Kidney epithelial cell (primary cell): ENCODE measurements around the gene NOB1. TPM values are rescaled to one million over a fixed set of nuclear protein-coding genes. Genes with fewer than 3 reads are reported as not detected.

Experiments used
- DNase-seq: peaks from one replicate; pipeline ENCODE4 v3.0.0-alpha.2; 2010; ENCODE audit warnings: low read depth
- H3K27me3 ChIP-seq: 2 replicates; pipeline ENCODE4 v1.6.0; 2011; ENCODE audit warnings: low read length; ENCODE audit not compliant: control insufficient read depth, insufficient read depth
- H3K36me3 ChIP-seq: 2 replicates; pipeline ENCODE4 v1.5.1; 2011; ENCODE audit warnings: low read length; ENCODE audit not compliant: control insufficient read depth, insufficient read depth
- H3K4me3 ChIP-seq: 2 replicates; pipeline ENCODE4 v1.5.1; 2011; ENCODE audit warnings: low read depth, mild to moderate bottlenecking, control low read depth, low read length
- total RNA-seq: library from RNA; depleted of rRNA; stranded (reverse); fragments of >200 nt; gene quantifications from 2 replicates; pipeline ENCODE4 v1.2.3, GENCODE V29; 2015
- TF ChIP-seq, protein P1 (sequence below): IDR thresholded peaks from 2 replicates; pipeline ENCODE4 v1.5.1; 2011; ENCODE audit warnings: mild to moderate bottlenecking, moderate library complexity, low read length, control low read depth, inconsistent platforms; ENCODE audit not compliant: insufficient read depth, poor library complexity, severe bottlenecking

NOB1 gene
- total RNA-seq, 1 donor from 2014 or later, result 54.1 TPM

DNA sequence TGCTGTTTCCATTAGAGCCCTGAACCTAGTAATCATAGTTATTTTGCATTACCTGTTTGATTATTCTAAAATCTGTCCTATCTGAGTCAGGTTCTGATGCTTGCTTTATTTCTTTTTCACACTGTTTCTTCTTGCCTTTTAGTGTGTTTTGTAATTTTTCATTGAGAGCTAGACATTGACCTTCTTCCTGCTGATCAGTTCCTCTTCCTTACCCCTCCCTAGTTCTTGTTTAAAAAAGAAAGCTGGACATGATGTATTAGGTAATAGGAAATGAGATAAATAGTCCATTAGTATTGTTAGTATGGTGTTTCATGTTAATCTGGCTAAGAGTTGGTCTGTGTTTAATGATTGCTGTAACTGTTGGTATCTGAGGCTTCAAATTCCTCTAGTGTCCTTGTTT, 20.8 kb upstream of the NOB1 start:
- H3K27me3 ChIP-seq, result no peaks in the 10 kb centered on the region
- TF ChIP-seq, protein P1, sequence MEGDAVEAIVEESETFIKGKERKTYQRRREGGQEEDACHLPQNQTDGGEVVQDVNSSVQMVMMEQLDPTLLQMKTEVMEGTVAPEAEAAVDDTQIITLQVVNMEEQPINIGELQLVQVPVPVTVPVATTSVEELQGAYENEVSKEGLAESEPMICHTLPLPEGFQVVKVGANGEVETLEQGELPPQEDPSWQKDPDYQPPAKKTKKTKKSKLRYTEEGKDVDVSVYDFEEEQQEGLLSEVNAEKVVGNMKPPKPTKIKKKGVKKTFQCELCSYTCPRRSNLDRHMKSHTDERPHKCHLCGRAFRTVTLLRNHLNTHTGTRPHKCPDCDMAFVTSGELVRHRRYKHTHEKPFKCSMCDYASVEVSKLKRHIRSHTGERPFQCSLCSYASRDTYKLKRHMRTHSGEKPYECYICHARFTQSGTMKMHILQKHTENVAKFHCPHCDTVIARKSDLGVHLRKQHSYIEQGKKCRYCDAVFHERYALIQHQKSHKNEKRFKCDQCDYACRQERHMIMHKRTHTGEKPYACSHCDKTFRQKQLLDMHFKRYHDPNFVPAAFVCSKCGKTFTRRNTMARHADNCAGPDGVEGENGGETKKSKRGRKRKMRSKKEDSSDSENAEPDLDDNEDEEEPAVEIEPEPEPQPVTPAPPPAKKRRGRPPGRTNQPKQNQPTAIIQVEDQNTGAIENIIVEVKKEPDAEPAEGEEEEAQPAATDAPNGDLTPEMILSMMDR, result no peak
- no peak overlapping the region for H3K4me3 ChIP-seq
- no peaks in the 10 kb centered on the region for H3K36me3 ChIP-seq
- DNase-seq, result no peak

DNA sequence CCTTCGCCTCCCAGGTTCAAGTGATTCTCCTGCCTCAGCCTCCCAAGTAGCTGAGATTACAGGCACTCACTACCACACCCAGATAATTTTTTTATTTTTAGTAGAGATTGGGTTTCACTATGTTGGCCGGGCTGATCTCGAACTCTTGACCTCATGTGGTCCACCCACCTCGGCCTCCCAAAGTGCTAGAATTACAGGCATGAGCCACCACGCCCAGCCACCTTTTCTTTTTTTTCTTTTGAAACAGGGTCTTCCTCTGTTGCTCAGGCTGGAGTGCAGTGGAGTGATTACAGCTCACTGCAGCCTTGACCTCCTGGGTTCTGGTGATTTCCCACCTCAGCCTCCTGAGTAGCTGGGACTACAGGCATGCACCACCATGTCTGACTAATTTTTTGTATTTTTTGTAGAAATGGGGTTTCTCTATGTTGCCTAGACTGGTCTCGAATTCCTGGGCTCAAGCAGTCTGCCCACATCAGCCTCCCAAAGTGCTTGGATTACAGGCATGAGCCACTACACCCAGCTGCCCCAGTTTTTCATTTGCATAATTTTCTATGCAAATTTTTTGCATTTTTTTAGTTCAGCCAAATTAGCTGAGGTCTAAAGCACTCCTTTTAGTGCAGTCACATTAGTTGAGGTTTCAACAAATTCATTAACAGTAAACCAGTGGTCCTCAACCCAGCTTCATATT, 18.7 kb upstream of the NOB1 start:
- Histone ChIP-seq H3K36me3 (no peaks in the 10 kb centered on the region), H3K4me3 (no peak overlapping the region), H3K27me3 (no peaks in the 10 kb centered on the region)
- TF ChIP-seq, protein P1, result no peak
- DNase-seq, result no peak

DNA sequence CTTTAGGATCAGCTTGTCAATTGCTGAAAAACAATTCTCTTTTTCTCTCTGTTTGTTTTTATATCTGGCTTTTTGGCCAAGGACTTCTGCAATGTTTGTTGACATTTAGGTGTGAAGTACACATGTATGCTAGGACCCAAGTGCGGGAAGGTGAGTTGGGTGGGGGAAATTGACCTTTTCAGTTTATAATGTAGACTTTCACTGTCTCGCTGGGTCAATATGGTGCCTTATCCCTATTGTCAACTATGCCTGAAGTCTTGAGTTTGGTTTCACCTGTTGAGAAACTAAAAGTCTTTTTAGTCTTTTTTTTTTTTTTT, 16.9 kb upstream of the NOB1 start:
- TF ChIP-seq, protein P1, result no peak
- H3K36me3 ChIP-seq, result no peaks in the 10 kb centered on the region
- H3K4me3 ChIP-seq, result no peak overlapping the region
- H3K27me3 ChIP-seq, result no peaks in the 10 kb centered on the region
- DNase-seq, result no peak

DNA sequence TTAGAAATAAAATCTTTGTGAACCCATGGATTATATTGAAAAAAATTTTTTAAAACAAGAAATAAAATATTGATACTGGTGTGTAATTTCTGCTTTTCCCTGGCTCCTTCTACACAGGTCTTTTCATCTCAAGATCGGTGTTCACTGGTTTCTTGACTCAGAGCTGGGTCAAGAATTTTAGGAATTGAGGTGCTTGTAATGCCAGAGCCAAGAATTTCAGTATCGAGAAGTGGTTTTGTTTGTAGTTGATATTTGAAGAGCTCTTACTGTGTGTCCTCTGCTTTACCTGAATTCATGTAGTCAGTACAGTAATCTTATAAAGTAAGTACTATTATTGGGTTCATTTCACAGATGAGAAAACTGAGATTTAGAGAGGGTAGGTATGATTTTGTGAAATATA, 14.7 kb upstream of the NOB1 start:
- H3K36me3 ChIP-seq, result no peaks in the 10 kb centered on the region
- TF ChIP-seq, protein P1, result no peak
- H3K27me3 ChIP-seq, result no peaks in the 10 kb centered on the region
- no peak for DNase-seq
- no peak overlapping the region for H3K4me3 ChIP-seq

DNA sequence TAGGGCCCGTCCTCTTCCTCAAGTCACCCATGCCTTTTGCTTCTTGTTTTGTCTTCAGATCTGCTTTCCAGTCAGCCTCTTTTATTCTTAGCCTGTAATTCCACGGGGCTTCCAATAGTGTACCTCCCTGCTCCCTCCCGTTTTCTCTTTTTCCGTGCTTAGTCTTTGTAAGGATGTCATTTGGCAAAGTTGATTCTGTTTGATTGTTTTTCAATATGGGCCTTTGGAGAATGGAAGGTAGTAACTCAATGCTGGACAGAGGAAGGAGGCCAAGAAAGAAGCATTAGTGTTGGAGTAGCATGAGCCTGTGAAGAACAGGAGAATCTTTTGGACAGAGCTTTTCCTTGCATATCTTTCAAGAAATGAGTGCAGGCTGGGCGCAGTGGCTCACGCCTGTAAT, 13.9 kb upstream of the NOB1 start:
- Histone ChIP-seq H3K4me3 (no peak overlapping the region), H3K27me3 (no peaks in the 10 kb centered on the region), H3K36me3 (no peaks in the 10 kb centered on the region)
- TF ChIP-seq, protein P1, result no peak
- no peak for DNase-seq
